Hepatocyte (in vitro differentiated cells): ENCODE data around the gene DGAT2. TPM values are rescaled to one million over a fixed set of nuclear protein-coding genes. Genes with fewer than 3 reads are reported as not detected.

Experiments used
- DNase-seq: peaks from one replicate; pipeline ENCODE4 v3.0.0-alpha.2; 2016; ENCODE audit warnings: low spot score
- H2AFZ ChIP-seq: fragments of 200-600 bp; sonication (generic); 2 replicates; pipeline ENCODE4 v1.6.0; 2016; ENCODE audit warnings: antibody characterized with exemption, mild to moderate bottlenecking
- H3K27ac ChIP-seq: fragments of 200-600 bp; sonication (generic); 2 replicates; pipeline ENCODE4 v1.5.1; 2016; ENCODE audit warnings: mild to moderate bottlenecking
- H3K27me3 ChIP-seq: fragments of 200-600 bp; sonication (generic); 2 replicates; pipeline ENCODE4 v1.6.1; 2016
- H3K36me3 ChIP-seq: fragments of 200-600 bp; sonication (generic); replicated peaks from 2 replicates; pipeline ENCODE4 v1.5.1; 2016; ENCODE audit warnings: low read depth; ENCODE audit not compliant: insufficient read depth
- H3K4me1 ChIP-seq: fragments of 200-600 bp; sonication (generic); 2 replicates; pipeline ENCODE4 v1.5.1; 2016; ENCODE audit warnings: mild to moderate bottlenecking, moderate library complexity; ENCODE audit not compliant: insufficient read depth
- H3K4me2 ChIP-seq: fragments of 200-600 bp; sonication (generic); 2 replicates; pipeline ENCODE4 v1.6.0; 2016
- H3K4me3 ChIP-seq: fragments of 200-600 bp; sonication (generic); 2 replicates; pipeline ENCODE4 v1.5.1; 2016; ENCODE audit warnings: mild to moderate bottlenecking
- H3K79me2 ChIP-seq: fragments of 200-600 bp; sonication (generic); 2 replicates; pipeline ENCODE4 v1.6.0; 2017; ENCODE audit warnings: mild to moderate bottlenecking
- H3K9me2 ChIP-seq: fragments of 200-600 bp; sonication (generic); replicated peaks from 2 replicates; pipeline ENCODE4 v1.6.0; 2017; ENCODE audit warnings: mild to moderate bottlenecking; ENCODE audit not compliant: insufficient read depth
- H3K9me3 ChIP-seq: fragments of 200-600 bp; sonication (generic); 2 replicates; pipeline ENCODE4 v1.5.1; 2016; ENCODE audit warnings: low read depth, mild to moderate bottlenecking
- H4K20me1 ChIP-seq: fragments of 200-600 bp; sonication (generic); 2 replicates; pipeline ENCODE4 v1.6.0; 2016; ENCODE audit warnings: mild to moderate bottlenecking; ENCODE audit not compliant: insufficient read depth, poor library complexity, severe bottlenecking
- EZH2 ChIP-seq: fragments of 200-600 bp; sonication (generic); IDR thresholded peaks from 2 replicates; pipeline ENCODE4 v1.6.1; 2016; ENCODE audit warnings: antibody characterized with exemption, mild to moderate bottlenecking, borderline replicate concordance
- EZH2phosphoT487 ChIP-seq: fragments of 200-600 bp; sonication (generic); IDR thresholded peaks from one replicate; pipeline ENCODE4 v1.6.1; 2018; ENCODE audit warnings: antibody characterized with exemption, mild to moderate bottlenecking, low read depth, moderate library complexity; ENCODE audit not compliant: unreplicated experiment, severe bottlenecking
- WGBS: methylation state at CpG from one replicate; pipeline ENCODE4 v1.1.6; 2016; ENCODE audit warnings: low lambda C conversion rate; ENCODE audit errors: missing lambda C conversion rate; 5-methylcytosine and 5-hydroxymethylcytosine counted together
- polyA plus RNA-seq: library from polyadenylated mRNA; unstranded; fragments of >200 nt; fragmentation: Nextera tagmentation; extraction: Ambion mirVana; gene quantifications from 2 replicates; pipeline ENCODE4 v1.2.1, GENCODE V29; 2016
- total RNA-seq: library from RNA; depleted of rRNA; stranded (reverse); fragments of >200 nt; gene quantifications from 2 replicates; pipeline ENCODE4 v1.2.3, GENCODE V29; 2014
- TF ChIP-seq, protein P1 (sequence below): fragments of 200-600 bp; sonication (generic); IDR thresholded peaks from 2 replicates; pipeline ENCODE4 v1.5.1; 2016; ENCODE audit warnings: antibody characterized with exemption, mild to moderate bottlenecking; ENCODE audit not compliant: poor library complexity

The DGAT2 gene, protein sequence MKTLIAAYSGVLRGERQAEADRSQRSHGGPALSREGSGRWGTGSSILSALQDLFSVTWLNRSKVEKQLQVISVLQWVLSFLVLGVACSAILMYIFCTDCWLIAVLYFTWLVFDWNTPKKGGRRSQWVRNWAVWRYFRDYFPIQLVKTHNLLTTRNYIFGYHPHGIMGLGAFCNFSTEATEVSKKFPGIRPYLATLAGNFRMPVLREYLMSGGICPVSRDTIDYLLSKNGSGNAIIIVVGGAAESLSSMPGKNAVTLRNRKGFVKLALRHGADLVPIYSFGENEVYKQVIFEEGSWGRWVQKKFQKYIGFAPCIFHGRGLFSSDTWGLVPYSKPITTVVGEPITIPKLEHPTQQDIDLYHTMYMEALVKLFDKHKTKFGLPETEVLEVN
- 52.6 and 60.5 TPM in 2 replicates for total RNA-seq
- 27.5 and 55.6 TPM in 2 replicates for polyA plus RNA-seq

GRCh38 chr11:75768112-75768908 is at the start of gene DGAT2:
Gene DGAT2, plus strand, starts transcription at chr11:75768778. Its CDS starts 214 bp downstream, at chr11:75768992.
- TF ChIP-seq EZH2phosphoT487 (no peak), EZH2 (no peak)
- TF ChIP-seq, protein P1, sequence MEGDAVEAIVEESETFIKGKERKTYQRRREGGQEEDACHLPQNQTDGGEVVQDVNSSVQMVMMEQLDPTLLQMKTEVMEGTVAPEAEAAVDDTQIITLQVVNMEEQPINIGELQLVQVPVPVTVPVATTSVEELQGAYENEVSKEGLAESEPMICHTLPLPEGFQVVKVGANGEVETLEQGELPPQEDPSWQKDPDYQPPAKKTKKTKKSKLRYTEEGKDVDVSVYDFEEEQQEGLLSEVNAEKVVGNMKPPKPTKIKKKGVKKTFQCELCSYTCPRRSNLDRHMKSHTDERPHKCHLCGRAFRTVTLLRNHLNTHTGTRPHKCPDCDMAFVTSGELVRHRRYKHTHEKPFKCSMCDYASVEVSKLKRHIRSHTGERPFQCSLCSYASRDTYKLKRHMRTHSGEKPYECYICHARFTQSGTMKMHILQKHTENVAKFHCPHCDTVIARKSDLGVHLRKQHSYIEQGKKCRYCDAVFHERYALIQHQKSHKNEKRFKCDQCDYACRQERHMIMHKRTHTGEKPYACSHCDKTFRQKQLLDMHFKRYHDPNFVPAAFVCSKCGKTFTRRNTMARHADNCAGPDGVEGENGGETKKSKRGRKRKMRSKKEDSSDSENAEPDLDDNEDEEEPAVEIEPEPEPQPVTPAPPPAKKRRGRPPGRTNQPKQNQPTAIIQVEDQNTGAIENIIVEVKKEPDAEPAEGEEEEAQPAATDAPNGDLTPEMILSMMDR: peak; percentile 35
- Histone ChIP-seq H3K4me1 (peaks cover 6% of the 10 kb centered on the region), H3K4me3 (peak within 1 kb of the TSS; percentile 35), H3K27ac (peak within 1 kb of the TSS; percentile 77), H3K36me3 (no peaks in the 10 kb centered on the region), H3K9me2 (no peaks in the 10 kb centered on the region), H2AFZ (peak within 1 kb of the TSS; percentile 61), H3K79me2 (peaks cover 9% of the 10 kb centered on the region), H3K9me3 (no peaks in the 10 kb centered on the region), H3K4me2 (peak within 1 kb of the TSS; percentile 93), H3K27me3 (no peaks in the 10 kb centered on the region), H4K20me1 (no peaks in the 10 kb centered on the region)
- WGBS: 5% methylated on average over 60 of the region's 66 CpGs
- DNase-seq: peak; percentile 92

DNA sequence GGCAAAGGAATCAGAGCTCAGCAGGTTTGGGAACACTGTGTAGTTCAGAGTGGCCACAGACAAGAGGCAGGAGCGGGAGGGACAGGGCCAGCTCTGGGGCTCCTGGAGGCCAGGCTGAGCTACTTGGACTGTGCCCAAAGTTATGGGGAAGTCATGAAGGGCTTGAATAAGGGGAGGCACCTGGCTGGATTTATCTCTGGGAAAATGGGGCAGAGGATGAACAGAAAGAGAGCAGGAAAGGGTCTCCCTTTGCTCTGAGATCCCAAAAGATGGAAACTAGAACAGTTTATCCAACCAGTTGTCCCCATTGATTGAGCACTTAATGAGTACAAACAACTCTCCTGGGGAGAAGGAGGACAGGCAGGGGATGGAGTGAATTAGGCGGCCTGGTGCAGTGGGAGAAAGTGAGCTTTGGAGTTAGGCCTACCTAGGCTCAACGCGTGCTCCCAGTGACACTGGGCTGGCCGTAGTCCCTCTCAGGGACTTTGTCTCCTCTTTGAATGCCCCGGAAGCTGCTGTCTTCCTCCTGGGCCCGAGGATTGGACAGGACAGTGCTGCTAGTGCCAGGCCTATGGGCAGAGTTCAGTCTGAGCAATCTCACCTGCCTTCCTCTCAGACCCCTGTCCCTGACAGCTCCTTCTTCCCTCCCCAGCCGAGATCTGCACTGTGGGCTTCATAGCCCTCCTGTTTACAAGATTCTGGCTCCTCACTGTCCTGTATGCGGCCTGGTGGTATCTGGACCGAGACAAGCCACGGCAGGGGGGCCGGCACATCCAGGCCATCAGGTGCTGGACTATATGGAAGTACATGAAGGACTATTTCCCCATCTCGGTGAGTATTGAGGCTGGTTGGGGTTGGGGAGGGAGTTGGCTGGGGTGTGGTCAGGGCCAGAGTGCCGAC is 49.0 kb upstream of the DGAT2 start:
- peak overlapping the region; percentile 73 for H3K27ac ChIP-seq
- no peaks in the 10 kb centered on the region for H3K27me3 ChIP-seq
- H3K4me3 ChIP-seq: no peak overlapping the region
- no peaks in the 10 kb centered on the region for H3K9me3 ChIP-seq
- no peaks in the 10 kb centered on the region for H3K36me3 ChIP-seq
- H3K9me2 ChIP-seq: no peaks in the 10 kb centered on the region
- DNase-seq: no peak
- TF ChIP-seq EZH2 (no peak), EZH2phosphoT487 (no peak)
- TF ChIP-seq, protein P1: no peak
- no peak overlapping the region for H2AFZ ChIP-seq
- H3K4me1 ChIP-seq: peaks cover 17% of the 10 kb centered on the region
- H3K79me2 ChIP-seq: no peaks in the 10 kb centered on the region
- WGBS: 87% methylated on average over 14 of the region's 14 CpGs
- no peak overlapping the region for H3K4me2 ChIP-seq
- H4K20me1 ChIP-seq: no peaks in the 10 kb centered on the region

DNA sequence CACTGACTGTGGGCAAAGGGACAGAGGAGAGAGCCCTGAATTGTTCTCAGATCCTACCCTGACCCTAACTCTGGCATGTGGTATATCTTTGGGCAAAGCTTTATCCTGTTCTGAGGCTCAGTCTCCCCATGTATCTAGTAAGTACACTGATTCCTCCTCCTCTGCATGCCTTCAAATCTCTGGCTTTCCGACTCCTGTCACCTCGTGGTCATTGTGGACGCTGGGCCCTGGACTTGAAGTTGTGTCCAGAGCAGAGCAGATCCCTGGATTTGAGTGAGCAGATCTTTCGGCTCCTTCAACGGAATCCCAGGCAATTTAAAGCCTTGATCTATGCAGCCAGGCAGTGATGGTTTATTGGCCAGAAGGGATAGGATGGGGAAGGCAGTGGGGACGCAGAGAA is 47.9 kb upstream of the DGAT2 start:
- Histone ChIP-seq H3K27me3 (no peaks in the 10 kb centered on the region), H3K36me3 (no peaks in the 10 kb centered on the region), H3K4me1 (peaks cover 17% of the 10 kb centered on the region), H3K9me2 (no peaks in the 10 kb centered on the region), H4K20me1 (no peaks in the 10 kb centered on the region), H3K4me2 (no peak overlapping the region), H2AFZ (no peak overlapping the region), H3K9me3 (no peaks in the 10 kb centered on the region), H3K79me2 (no peaks in the 10 kb centered on the region), H3K4me3 (no peak overlapping the region), H3K27ac (no peak overlapping the region)
- DNase-seq: no peak
- 89% methylated on average over 6 of the region's 6 CpGs for WGBS
- TF ChIP-seq EZH2 (no peak), EZH2phosphoT487 (no peak)
- TF ChIP-seq, protein P1: no peak
